ENCODE results near the gene CACNA2D3.
A peak's percentile ranks its signal among the peaks of the same experiment; 100 is the strongest.

Gene CACNA2D3

DNA sequence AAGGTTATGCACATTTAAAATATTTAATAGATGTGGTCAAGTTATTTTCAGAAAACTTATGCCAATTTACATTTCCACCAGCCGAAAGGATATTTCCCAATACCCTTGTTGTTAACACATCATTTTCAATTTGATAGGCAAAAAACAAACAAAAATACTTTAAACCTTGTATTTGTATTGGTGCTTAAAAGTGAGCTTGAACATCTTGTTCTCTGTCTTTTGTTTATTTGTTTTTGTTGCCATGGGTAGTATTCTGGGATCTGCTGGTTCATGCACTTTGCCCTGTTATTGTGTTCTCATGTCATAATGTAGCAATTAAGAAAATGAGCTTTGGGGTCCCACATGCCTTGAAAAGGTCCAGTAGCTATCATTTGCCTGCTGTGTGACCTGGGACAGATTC lies 614.1 kb downstream of the CACNA2D3 start:
- DNase-seq (ENCODE audit: low read depth, low spot score) = no peak

DNA sequence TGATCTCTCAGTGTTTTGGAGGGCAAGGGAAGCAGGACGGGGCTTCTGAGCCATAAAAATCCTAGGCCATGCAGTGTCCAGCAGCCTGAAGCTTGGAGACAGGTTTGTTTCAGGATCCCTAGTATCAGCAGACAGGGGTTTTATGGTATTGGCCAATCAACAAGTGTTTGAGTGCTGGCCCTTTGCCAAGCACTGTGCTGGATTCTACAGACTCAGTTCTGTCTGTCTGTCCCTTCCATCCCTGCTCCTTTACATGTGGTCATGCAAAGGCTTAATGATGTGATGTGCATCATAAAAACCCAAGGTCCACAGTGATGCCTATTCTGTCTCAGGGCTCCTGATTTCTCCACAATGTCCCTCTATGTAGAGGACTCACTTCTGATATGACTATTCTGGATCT lies 621.4 kb downstream of the CACNA2D3 start:
- DNase-seq (ENCODE audit: low read depth, low spot score) = no peak

DNA sequence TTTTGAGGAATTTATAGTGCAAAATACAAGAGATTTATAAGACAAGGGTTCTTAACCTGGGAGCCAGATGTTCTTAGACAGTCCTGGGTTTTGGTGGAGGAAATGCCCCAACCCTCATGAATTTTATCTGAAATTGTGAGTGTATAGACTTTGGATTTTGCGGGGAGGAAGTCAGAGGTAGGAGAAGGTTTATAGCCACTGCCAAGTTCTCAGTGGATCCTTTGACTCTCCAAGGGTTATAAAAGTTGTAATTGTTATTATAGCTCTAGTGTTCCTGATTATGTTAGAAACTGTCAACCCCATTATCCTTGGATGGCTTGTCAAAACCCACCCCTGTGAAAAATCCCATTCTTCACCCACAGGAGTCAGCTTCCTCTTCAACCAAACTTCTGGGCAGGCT lies 621.9 kb downstream of the CACNA2D3 start:
- no peak for DNase-seq (ENCODE audit: low read depth, low spot score)

DNA sequence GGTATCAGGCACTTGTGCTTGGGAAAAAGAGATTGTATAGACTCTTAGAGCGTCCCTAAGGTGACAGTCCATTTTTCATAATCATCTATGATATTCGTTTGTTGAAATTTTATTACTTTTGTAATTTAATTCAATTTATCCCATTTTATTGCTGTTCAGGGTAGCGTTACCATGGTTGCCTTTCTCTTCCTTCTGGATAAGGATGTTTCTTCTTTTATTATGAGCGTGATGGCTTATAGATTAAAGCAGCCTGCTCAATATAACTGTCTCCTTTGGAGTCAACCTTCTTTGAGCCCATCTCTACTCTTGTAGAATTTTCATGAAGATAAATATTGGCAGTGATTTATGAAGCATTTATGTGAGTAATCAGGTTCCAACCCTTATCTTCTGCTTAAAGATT lies 623.5 kb downstream of the CACNA2D3 start:
- DNase-seq (ENCODE audit: low read depth, low spot score) = no peak

DNA sequence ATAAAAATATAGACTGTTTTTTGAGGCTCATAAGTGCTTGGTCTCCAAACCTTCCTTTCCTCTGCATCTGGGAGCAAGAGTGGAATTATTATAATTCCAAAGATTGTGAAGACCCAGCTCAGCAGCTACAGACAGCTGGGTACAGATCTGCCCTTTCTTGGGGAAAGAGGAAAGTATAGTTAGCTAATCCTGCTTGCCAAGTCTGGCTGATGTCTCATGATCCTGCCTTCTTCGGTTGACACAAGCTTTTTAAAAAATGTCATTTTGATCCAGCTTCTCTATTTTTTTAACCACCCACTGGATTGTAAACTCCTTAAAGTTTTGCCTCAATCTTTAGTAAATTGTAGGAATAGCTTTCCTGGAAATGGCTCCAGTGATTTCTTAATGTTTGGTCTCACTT lies 624.4 kb downstream of the CACNA2D3 start:
- DNase-seq (ENCODE audit: low read depth, low spot score) = no peak

DNA sequence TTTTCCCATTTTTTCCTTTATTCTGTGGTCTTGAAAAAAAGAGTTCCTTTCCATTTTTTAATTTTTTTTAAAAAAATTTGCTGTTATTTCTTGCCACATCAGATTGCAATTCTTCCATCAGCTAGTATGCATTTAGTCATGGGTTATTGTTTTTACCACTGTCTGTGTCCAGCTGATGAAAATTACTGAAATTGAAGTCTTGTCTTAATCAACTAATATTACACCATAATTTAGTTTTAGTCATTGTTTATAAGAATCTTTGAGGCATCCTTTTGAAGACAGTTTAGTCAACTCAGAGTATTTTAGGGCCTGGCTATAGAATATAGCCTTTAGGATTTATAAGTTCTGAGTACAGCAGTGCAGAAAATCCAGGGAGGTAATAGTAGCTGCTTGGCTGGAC lies 633.4 kb downstream of the CACNA2D3 start:
- no peak for DNase-seq (ENCODE audit: low read depth, low spot score)

DNA sequence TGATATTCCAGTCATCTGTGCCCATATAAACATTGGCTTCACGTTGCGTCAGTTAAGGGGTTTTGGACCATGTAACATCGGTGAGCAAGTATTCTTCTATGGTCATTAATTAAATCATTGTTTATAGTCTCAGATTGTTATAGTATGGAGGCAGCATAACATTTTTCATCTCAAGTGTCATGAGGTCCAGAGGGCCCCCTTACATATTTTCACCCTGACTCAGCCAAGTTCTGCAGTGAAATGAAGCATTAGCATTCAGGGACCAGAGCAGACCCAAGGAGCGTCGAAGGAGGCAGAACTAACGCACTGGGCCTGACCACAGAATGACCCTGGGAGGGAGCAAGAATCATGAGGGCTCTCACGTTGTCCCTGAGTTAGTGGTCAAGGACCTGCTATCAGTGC lies 634.0 kb downstream of the CACNA2D3 start:
- DNase-seq (ENCODE audit: low read depth, low spot score) = no peak

DNA sequence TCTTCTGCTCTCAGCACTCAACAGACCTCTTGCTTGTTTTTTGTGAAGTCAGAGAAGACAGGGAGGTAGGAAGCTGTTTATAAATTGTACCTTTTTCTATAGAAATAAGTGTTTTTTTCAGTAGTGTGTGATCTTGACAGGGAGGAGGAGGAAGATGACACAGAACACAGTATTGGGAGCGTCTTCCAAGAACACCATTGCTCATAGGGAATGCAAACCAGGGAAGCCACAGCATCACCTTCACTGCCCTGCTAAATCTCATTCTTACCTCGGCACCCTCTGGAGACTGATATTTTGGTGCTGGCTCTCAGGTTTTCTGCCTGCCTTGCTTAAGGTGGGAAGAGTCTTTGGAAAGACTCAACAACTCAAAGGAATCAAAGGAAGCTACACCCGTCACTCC lies 636.1 kb downstream of the CACNA2D3 start:
- DNase-seq (ENCODE audit: low read depth, low spot score) = no peak

DNA sequence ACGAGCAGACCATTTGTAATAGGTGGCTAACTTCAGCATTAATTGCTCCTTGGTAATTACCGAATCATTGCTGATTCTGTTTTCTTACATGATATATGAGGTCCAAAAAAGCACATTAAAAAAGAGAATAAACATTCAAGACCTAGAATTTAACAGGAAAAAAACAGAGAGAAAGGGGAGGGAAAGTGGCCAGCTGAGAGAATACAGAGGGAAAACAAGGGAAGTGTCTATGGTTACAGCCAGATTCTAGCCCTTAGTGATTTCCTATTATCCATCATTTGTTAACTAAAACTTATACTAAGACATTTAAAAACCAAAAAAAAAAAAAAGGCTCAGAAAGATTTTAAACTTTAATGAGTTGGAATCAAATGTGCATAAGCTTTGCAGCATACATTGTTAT lies 636.8 kb downstream of the CACNA2D3 start:
- no peak for DNase-seq (ENCODE audit: low read depth, low spot score)

DNA sequence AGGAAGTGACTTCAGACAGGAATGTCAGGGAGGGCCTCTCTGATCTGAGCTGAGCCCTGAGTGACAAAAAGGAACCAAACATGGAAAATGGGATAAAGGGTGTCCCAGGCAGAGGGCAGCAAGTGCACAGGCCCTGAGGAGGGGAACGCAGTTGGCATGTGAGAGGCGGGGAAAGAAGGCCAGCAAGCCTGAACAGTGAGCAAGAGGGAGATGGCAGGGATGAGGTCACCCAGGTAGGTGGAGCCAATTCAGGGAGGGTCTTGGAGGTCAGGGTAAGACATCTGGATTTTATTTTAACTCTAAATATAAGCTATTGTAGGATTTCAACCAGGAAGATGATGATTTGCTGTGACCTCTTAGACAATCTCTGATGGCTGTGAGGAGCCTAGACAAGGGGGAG lies 637.8 kb downstream of the CACNA2D3 start:
- no peak for DNase-seq (ENCODE audit: low read depth, low spot score)

DNA sequence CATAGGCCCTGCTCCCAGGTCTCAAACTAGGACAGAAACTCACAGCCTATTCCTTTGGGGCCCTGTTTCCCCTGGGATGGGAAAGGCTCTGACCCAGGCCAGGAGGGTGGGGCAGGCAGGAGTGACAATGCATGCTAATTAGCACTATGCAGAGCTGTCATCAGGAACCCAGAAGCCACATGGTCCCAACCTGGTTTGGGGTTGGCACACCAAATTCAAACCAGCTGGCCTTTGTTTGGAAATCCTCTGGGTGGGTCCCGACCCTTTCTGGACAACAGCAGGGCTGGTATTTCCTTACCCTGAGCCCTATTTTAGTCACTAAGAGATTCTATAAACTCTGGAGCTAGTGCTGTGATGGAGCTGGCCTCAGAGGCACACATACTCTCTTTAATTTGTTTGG lies 639.3 kb downstream of the CACNA2D3 start:
- no peak for DNase-seq (ENCODE audit: low read depth, low spot score)

DNA sequence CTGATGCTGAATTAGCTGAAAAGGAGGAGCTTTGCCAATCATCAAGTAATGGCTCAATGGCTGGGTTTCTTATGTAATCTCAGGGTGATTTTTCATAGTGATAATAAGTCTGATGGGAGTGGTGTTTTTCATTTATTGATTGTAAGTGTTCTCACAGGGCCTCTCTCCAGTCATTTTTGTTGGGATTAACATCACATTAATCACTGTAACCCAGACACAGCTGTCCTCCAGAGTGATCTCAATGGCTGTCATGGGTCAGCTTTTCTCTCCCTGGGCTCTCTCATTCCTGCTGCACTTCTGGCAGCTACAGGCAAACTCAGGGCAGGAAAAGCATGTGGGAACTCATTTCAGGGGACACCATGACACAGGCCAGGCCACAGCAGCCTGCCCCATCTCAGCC lies 642.6 kb downstream of the CACNA2D3 start:
- DNase-seq (ENCODE audit: low read depth, low spot score) = no peak

DNA sequence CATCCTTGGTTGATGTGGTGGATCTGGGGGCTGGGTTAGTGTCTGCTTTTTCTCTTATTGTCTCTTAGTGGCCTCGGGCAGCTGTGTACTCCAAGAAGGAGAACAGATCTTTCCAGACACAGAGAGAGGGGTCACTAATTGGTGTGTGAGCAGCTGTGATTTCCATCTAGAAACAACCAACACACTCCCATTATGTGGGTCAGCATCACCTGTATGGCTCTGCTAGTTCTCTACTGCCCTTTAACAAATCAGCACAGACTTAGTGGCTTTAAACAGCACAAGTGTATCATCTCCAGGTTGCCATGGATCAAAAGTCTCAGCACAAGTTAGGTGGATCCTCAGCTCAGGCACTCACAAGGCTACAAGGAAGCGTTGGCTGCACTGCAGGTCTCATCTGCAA lies 648.7 kb downstream of the CACNA2D3 start:
- peak; percentile 74 for DNase-seq (ENCODE audit: low read depth, low spot score)

DNA sequence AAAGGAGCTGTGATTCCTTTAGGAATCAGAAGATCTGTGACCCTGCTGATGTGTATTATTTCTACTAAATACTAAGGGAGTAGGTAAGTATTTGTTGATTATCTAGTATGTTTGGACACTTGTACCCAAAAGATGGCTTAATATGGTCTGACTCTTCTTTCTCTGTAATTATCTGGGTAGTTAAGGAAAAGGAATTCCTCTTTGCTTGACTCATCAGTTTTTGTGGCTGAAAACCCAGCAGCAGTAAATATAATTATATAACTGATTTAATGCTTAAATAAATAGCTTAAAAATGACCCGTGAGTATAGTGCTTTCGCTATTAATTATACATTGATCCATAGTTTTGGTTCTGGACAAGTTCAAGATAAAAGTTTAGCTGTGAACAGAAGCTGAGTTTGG lies 649.7 kb downstream of the CACNA2D3 start:
- DNase-seq (ENCODE audit: low read depth, low spot score) = no peak

DNA sequence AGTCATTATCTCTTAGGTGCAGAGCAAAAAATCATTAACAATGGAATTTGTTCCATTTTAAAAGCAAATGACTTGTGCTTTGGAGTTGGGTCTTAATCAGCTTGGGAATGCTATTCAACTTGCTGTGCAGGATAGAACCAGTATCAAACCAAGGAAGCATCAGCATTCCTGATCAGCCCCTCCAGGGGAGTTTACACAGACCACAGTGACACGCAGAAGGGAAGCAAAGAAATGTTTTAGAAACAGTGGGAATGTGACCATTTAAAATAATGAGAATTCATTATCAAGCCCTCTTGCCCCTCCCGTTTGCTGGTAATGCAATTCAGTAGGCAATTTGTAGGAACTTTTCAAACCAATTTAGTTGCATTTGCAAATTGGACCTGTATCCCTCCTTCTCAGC lies 650.4 kb downstream of the CACNA2D3 start:
- DNase-seq (ENCODE audit: low read depth, low spot score) = peak; percentile 46

DNA sequence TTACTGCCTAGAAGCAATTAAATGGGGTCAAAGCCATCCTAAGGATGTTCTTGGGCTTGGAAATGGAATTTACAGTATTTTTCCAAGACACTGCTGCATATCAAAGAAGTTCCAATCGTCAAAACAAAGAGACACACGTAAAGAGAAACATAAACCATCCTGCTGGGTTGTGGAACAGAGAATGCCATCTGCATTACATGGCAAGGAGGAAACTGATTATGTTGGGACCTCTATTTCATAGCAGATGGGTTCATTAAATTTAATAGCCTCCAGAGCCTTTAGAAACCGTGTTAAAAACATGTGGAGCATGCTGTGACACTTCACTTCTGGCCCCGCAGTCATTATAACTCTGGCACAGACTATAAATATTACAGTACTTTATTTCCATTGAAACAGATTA lies 650.9 kb downstream of the CACNA2D3 start:
- DNase-seq (ENCODE audit: low read depth, low spot score) = no peak

DNA sequence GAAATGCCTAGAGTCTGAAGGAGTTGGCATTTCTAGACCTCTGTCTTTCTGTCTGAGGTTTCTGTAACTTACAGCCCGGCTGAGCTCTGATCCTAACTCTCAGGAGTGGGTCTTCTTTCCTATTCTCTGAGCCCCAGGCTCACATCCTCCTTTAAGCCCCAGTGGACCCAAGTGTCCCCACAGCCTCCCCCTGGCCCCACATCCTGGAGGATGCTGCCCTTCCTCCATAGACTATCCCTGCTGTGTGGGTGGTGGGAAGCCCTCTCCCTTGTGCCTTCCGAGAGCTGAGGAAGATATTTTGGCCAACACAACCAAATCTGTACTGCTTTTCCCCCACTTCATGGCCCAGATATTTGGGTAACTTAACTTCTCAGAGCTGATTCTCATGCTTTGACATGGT lies 654.2 kb downstream of the CACNA2D3 start:
- no peak for DNase-seq (ENCODE audit: low read depth, low spot score)

DNA sequence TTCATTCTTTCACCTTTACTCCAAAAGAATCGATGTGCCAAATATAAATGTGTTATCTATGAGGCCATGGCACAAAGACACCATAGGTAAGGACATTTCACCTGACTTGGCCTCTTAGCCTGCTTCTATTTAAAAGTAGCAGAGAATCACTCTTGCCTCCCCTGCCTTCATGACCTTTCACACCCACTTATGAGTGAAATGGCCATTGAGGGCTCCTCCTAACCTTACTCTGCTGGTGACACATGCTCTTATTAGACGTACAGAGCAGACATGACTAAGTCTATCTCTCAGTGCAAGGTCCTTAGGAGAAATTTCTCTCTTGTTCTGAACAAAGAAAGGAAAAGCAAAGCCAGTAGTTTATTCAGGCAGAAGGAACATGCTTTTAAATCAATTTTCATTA lies 654.8 kb downstream of the CACNA2D3 start:
- DNase-seq (ENCODE audit: low read depth, low spot score) = no peak

DNA sequence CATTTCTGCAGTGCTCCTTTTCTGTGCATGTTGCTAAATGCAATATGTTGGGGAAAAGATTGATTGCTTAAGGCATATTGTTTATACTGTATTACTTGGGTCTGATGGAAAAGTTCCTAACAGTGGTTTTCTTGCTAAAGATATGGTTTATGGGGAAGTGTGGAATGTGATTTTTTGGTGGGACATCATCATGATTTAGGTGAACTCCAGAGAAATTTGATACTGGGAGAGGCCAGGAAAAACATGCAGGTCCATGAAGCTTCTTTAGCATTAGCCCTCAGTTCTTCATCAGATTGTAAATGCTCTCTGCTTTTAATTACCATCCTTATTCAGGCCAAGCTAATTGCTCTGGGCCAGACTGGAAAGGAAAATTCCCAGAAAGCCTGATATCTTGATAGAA lies 658.0 kb downstream of the CACNA2D3 start:
- no peak for DNase-seq (ENCODE audit: low read depth, low spot score)

DNA sequence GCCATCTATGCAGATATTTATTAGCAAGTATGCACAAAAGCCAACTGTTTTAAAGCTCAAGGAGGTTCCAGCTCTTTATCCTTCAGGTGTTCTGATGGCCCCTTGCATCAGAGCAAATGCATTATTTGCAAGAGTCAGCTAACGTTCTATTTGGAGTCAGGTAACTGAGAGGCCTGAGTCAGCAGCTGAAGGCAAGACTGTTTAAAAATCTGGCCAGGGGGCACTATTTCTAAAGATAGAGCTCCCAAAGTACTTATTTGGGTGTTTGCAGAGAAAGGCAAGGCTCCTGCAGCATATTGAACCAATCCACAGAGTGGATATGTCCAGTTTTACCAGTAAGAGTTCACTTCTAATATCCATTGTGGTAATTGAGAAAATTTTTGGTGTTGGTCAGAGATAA lies 659.4 kb downstream of the CACNA2D3 start:
- peak; percentile 17 for DNase-seq (ENCODE audit: low read depth, low spot score)

DNA sequence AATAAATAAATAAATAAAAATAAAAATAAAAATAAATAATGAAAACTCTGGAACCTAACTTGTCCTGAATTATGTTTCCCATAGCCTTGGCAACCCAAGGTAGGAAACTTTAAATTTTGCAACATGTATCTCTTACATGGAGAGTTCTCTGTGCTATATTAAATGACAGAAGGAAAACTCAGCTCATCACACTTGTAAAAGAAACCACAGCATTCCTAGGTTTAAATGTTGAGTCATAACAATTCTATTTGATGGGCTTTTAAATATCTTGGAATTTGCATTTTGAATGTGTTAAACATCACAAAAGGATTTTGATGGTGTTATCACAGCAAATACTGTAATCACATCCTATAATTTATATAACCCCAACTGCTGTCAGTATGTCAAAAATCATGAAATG lies 661.3 kb downstream of the CACNA2D3 start:
- no peak for DNase-seq (ENCODE audit: low read depth, low spot score)

DNA sequence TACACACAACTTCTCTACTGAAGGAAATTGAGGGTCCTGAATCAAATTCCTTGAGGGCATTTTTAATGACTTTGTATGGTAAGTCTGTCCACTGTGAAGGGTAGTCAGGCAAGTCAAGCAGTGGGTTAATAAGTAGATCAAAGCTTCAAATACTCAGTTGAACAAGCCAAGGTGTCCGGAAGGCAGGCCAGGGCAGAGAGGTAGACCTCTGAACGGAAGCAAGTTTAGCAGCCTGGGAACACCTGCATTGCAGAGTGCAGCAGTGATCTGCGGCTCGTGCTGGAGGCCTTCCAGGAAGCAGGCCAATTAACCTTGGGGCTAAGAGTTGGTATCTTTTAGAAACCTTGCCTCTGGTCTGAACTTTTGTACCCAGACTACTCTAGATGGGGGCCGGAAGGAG lies 661.7 kb downstream of the CACNA2D3 start:
- DNase-seq (ENCODE audit: low read depth, low spot score) = peak; percentile 9

DNA sequence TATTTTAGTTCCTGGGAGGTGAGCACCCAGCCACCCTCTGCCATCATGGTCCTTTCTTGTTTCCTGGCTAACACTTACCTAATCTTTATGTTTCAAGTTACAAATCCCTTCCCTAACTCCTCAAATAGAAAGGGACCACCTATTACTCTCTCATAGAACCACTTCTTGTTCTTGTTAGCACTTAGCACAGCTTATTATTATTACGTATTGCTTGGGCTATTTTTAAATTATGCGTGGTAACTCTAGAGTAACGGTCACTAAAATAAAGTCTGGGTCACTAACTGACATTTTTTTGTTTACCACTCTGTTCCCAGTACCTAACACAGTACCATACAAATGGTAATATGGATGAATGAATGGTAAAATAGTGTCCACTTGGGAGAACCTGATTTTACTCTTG lies 663.6 kb downstream of the CACNA2D3 start:
- no peak for DNase-seq (ENCODE audit: low read depth, low spot score)

DNA sequence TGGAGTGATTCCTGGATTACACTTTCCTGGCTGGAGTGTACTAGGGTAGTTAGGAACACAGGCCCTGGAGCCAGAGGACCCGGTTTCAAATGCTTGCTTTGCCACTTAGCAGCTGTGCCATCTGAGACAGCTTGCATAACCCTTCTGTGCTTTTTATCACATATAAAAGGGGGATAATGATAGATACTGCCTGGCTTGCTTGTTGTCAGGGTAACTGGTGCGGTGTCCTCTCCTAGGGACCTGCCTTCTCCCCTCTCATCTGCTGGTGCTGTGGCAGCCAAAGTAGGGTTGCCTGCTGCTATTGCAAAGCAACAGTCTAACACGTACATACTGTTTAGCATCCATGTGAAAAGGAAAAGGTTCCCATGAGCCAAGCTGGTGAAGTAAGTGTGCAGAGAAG lies 667.7 kb downstream of the CACNA2D3 start:
- DNase-seq (ENCODE audit: low read depth, low spot score) = no peak
